Vagina (tissue), 2 donors: ENCODE measurements around the gene TMA7. TPM values are rescaled to one million over a fixed set of nuclear protein-coding genes. Genes with fewer than 3 reads are reported as not detected.
A peak's percentile ranks its signal among the peaks of the same experiment; 100 is the strongest.

ENCODE experiments used
- DNase-seq, 2 donors: peaks; one replicate each; pipeline ENCODE4 v3.0.0-alpha.2; 2017; ENCODE audit errors: extremely low spot score in 2 of 2
- H3K27ac ChIP-seq: fragments of 200-600 bp; sonication (generic); one replicate; pipeline ENCODE4 v1.5.1; 2019
- H3K27me3 ChIP-seq: fragments of 200-600 bp; sonication (generic); one replicate; pipeline ENCODE4 v1.5.1; 2019
- H3K36me3 ChIP-seq, 2 donors: fragments of 200-600 bp; sonication (generic); one replicate each; pipeline ENCODE4 v1.5.1; 2017 to 2019
- H3K4me1 ChIP-seq: fragments of 200-600 bp; sonication (generic); one replicate; pipeline ENCODE4 v1.5.1; 2019
- H3K4me3 ChIP-seq, 2 donors: fragments of 200-600 bp; sonication (generic); 1 replicate in 1 of 2; 2 replicates in 1 of 2; pipeline ENCODE4 v1.5.1; 2016 to 2019
- H3K9me3 ChIP-seq: fragments of 200-600 bp; sonication (generic); one replicate; pipeline ENCODE4 v1.5.1; 2019
- CTCF ChIP-seq, 3 experiments: fragments of 450-650 bp in 2 of 3; fragments of 200-600 bp in 1 of 3; sonication (generic) in 1 of 3; IDR thresholded peaks; one replicate each; pipeline ENCODE4 v1.5.1; 2017 to 2019; ENCODE audit warnings: antibody characterized with exemption in 3 of 3, mild to moderate bottlenecking in 2 of 3, moderate library complexity in 2 of 3
- POLR2A ChIP-seq, 2 donors: fragments of 450-650 bp; IDR thresholded peaks; one replicate each; pipeline ENCODE4 v1.6.1; 2017; ENCODE audit warnings: antibody characterized with exemption in 2 of 2, mild to moderate bottlenecking in 2 of 2, moderate library complexity in 2 of 2
- POLR2AphosphoS5 ChIP-seq, 2 donors: sonication (generic); formaldehyde crosslinking; IDR thresholded peaks; one replicate each; pipeline ENCODE4 v1.9.0; 2017; ENCODE audit warnings: antibody characterized with exemption in 2 of 2, mild to moderate bottlenecking in 2 of 2, low read depth in 1 of 2; ENCODE audit not compliant: insufficient read depth in 1 of 2
- intact Hi-C: fragments of 100-400 bp; cut with DNase I; formaldehyde crosslinking; loops from one replicate; pipeline ENCODE4 v1.15.1; 2023
- total RNA-seq: library from RNA; depleted of rRNA; stranded (reverse); fragments of >200 nt; gene quantifications from one replicate; pipeline ENCODE4 v1.2.3, GENCODE V29; 2016

TMA7 gene
- total RNA-seq, 1 donor from 2014 or later: 251 TPM

- H3K4me3 ChIP-seq: no peak overlapping the region
- H3K4me1 ChIP-seq: peaks cover 14% of the 10 kb centered on the region
- DNase-seq: no peak
- no peaks in the 10 kb centered on the region for H3K9me3 ChIP-seq
- intact Hi-C loops: no loop called here
- no peak for TF ChIP-seq CTCF (IDR thresholded peaks at IDR 0.05)
- TF ChIP-seq POLR2AphosphoS5 (IDR thresholded peaks at IDR 0.05; ENCODE audit: insufficient read depth in 1 of 2, low read depth in 1 of 2): peak; percentile 11 to 78
- H3K27me3 ChIP-seq: no peaks in the 10 kb centered on the region
- H3K36me3 ChIP-seq: peaks cover 0 to 23% of the 10 kb centered on the region in 2 donors
- peak overlapping the region; percentile 54 for H3K27ac ChIP-seq
Observed at GRCh38 chr3:48492461-48493202, 52.6 kb downstream of the TMA7 start.

- H3K4me3 ChIP-seq: no peak overlapping the region
- H3K4me1 ChIP-seq: peaks cover 14% of the 10 kb centered on the region
- intact Hi-C loops: no loop called here
- no peak for TF ChIP-seq CTCF (IDR thresholded peaks at IDR 0.05)
- TF ChIP-seq POLR2A (IDR thresholded peaks at IDR 0.05): no peak
- no peak for TF ChIP-seq POLR2AphosphoS5 (IDR thresholded peaks at IDR 0.05; ENCODE audit: insufficient read depth in 1 of 2, low read depth in 1 of 2)
- H3K9me3 ChIP-seq: no peaks in the 10 kb centered on the region
- no peaks in the 10 kb centered on the region for H3K27me3 ChIP-seq
- peaks cover 0 to 28% of the 10 kb centered on the region in 2 donors for H3K36me3 ChIP-seq
- peak overlapping the region; percentile 54 for H3K27ac ChIP-seq
- no peak for DNase-seq
Observed at GRCh38 chr3:48493203-48493501, 53.1 kb downstream of the TMA7 start.

Other genes starting within 250 kb of the TMA7 start
- gene CAMP, start 216.8 kb upstream of the TMA7 start, total RNA-seq: not detected
- 12.3 TPM for gene ZNF589, start 199.2 kb upstream of the TMA7 start, total RNA-seq
- 17.2 TPM for gene NME6, start 138.9 kb upstream of the TMA7 start, total RNA-seq
- not detected for gene SPINK8, start 106.6 kb upstream of the TMA7 start, total RNA-seq
- gene FBXW12, start 68.0 kb upstream of the TMA7 start, total RNA-seq: not detected
- gene PLXNB1, start 10.2 kb upstream of the TMA7 start, total RNA-seq: 257 TPM
- gene CCDC51, start 138 bp upstream of the TMA7 start, total RNA-seq: 11.5 TPM
- gene ATRIP, start 6.5 kb downstream of the TMA7 start, total RNA-seq: 13.8 TPM
- gene SHISA5, start 63.9 kb downstream of the TMA7 start, total RNA-seq: 133 TPM
- gene PFKFB4, start 116.5 kb downstream of the TMA7 start, total RNA-seq: 7.4 TPM
- gene UCN2, start 123.5 kb downstream of the TMA7 start, total RNA-seq: 5.2 TPM
- gene COL7A1, start 155.1 kb downstream of the TMA7 start, total RNA-seq: 148 TPM
- 190 TPM for gene UQCRC1, start 169.4 kb downstream of the TMA7 start, total RNA-seq
- not detected for gene TMEM89, start 181.5 kb downstream of the TMA7 start, total RNA-seq
- gene SLC26A6, start 195.2 kb downstream of the TMA7 start, total RNA-seq: 35.1 TPM
- 2.2 TPM for gene CELSR3, start 222.6 kb downstream of the TMA7 start, total RNA-seq
- 45.9 TPM for gene NCKIPSD, start 245.7 kb downstream of the TMA7 start, total RNA-seq